ENCODE data around the gene CCDC187.
"Not testable (repeated sequence)": the region's sequence is repeated elsewhere in the genome, so short reads cannot be mapped to it uniquely, and the experiment has no call there.

Gene CCDC187

DNA sequence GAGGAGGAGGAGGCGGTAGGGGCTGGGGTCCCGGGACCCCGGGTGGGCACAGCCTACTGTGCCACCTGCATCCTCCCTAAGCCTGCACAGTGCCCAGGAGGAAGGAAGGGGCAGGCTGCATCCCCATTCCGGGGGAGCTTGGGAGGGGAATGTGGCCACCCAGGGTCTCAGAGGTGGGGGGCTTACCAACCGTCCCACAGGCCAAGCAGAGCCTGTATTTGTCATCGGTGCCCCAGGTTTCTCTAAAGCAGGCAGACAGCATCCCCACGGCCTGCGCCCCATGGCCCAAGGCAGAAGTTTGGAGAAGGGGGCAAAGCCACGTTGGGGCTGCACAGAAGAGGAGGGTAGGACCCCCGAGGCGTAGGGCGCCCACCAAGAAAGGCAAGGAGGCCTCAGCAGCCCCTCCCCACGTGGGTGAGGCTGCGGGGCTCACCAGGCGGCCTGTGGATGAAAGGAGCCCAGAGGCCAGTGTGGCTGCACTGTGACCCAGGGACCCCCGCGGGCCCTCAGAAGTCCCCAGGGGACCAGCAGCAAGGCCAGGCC is 22.9 kb upstream of the CCDC187 start:
- no peak for DNase-seq

DNA sequence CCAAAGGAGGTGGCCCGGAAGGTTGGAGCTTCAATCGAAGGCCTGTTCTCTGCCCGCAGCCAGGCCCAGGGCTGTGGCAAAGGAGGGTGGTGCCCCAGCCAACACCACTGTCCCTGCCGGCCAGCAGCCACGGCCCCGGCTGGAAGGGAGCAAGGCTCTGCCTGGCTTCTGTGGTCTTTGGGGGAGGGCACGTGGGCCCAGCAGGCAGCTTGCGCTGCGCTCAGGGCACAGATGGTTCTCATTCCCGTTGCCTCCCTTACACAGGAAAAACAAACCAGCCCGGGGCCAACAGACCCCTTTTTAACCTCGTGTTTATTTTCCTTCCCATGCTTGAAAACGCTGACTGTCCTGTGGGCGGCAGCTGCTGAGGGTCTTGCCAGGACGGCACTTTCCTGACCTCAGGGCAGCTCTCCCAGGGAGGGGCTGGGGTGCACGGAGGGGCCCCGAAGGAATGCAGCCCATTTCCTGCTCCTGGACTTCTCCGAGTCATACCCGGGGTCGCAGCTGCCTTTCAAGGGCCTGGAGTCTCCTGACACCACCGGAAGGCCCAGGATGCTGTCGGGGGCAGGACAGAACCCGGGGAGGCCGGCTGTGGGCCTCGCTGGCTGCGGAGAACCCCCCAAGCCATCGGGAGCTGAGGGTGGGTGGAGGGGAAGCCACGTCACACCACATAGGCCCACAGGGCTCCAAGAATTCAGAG is 22.3 kb upstream of the CCDC187 start:
- DNase-seq, result no peak

DNA sequence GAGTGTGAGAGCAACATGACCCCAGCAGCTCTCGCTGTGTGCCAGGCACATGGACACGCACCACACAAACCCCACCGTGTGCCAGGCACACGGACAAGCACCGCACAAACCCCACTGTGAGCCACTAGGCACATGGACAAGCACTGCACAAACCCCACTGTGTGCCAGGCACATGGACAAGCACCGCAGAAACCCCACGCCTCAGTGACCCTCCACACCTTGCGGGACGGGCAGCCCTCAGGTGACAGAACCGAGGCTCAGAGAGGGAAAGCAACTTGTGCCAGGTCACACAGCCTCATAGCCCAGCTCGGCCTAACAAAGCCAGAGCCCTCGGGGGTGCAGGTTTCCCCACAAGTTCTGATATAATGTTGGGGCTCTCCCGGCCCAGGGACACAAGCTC is 21.5 kb upstream of the CCDC187 start:
- DNase-seq, result no peak

DNA sequence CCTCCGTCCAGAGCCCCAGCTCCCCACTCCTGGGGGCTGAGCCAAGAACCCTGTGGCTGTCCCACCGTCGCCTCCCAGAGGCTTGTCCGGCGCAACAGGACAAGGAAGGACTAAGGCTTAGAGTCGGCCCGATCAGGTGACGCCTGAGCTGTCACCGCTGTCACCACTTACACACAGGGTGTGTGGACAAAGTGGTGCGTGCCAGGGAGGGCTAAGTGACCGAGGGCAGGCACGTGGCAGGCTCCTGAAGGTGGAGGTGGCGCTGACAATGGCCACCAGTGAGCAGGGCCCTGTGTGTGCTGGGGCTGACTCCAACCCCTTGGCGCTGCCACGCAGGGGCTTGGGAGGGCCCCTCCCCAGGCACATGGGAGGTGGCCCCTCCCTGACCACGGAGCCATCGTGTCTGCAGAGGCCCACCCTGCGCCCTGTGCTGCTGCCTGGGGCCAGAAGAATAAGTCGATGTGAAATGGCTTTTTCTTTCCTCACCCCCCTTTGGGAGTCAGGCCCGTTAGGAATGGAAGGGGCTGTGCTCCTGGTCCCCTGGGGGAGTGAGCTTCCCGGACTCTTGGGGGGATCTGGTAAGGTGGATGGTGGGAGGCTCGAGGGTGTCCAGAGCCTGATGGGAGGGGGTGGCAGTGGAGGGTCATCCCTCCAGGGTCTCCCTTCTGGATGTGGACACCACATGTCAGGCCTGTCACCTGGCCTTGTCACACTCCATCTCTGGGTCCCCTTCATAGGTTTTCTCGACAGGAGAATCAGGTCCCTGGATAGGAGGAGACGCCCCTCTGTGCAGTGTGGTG is 20.8 kb upstream of the CCDC187 start:
- peak; percentile 44 for DNase-seq

DNA sequence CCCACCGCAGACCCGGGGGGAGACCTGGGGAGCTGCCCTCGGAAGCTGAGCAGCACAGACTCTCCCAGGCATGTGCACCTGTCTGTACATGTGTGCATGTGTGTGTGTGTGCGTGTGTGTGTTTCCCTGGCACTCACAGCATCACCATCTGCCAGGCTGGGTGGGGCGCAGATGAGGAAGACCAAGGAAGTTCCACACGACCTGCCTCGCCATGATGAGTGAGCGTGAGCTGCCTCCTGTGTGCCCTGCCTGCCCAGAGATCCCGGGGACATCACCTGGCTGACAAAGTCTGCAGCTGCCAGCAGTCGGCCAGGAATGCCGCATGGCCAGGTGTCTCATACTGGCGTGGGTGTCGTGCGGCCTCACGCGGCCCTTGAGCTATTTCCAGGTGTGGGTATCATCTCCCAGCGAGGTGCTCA is 19.5 kb upstream of the CCDC187 start:
- no peak for DNase-seq

DNA sequence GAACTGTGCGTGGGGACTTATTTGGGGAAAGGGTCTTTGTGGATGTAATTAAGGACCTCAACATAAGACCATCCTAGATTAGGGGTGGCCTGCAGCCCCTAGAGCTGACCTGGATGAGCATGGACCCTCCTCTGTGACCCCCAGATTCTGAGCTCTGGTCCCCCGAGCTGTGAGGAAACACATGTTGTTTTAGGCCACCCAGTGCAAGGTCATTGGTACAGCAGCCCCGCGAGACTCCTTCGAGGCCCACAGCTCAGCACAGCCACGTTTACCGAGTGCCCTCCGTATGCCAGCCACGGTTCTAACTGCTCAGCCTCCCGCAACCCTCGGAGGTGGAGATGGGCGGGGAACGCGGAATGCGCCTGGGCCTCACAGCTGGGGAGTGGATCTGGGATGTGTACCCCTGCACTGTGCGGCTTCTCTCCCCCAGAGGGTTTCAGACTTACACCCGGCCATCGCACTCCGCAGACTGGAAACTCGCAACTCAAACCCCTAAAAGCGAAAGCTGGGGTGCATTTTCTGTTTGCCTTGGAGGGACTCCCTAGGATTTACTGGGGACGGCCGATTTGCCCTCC is 18.9 kb upstream of the CCDC187 start:
- no peak for DNase-seq

DNA sequence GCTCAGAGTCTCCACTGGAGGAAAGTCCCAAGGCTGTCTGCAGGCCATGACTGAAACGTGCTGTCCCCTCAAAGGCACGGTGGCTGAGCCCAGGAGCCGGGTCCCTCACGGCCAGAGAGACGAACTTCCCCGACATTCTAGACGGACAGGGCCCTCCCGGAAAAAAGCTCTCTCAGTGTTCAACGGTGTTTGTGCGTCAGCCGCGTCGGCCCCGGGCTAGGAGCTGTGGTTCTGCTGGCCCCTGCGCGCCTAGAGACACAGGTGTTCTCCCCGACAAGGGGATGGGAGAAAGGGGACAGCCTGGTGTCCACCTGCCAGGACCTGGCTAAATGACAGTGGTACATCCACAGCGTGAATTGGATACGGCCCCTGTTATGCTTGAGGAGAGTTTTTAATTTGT is 17.7 kb upstream of the CCDC187 start:
- DNase-seq, result no peak

DNA sequence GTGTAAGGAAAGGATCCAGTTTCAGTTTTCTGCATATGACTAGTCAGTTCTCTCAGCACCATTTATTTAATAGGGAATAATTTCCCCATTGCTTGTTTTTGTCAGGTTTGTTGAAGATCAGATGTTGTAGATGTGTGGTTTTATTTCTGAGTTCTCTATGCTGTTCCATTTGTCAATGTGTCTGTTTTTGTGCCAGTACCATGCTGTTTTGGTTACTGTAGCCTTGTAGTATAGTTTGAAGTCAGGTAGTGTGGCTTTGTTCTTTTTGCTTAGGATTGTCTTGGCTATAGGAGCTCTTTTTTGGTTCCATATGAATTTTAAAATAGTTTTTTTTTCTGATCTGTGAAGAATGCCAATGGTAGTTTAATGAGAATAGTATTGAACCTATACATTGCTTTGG is 17.1 kb upstream of the CCDC187 start:
- not testable (repeated sequence) for DNase-seq

DNA sequence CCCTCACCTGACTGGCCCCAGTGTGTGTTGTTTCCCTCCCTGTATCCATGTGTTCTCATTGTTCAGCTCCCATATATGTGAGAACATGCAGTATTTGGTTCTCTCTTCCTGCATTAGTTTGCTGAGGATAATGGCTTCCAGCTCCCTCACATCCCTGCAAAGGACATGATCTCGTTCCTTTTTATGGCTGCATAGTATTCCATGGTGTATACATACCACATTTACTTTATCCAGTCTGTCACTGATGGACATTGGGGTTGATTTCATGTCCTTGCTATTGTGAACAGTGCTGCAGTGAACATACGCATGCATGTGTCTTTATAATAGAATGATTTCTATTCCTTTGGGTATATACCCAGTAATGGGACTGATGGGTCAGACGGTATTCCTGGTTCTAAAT is 16.1 kb upstream of the CCDC187 start:
- not testable (repeated sequence) for DNase-seq

DNA sequence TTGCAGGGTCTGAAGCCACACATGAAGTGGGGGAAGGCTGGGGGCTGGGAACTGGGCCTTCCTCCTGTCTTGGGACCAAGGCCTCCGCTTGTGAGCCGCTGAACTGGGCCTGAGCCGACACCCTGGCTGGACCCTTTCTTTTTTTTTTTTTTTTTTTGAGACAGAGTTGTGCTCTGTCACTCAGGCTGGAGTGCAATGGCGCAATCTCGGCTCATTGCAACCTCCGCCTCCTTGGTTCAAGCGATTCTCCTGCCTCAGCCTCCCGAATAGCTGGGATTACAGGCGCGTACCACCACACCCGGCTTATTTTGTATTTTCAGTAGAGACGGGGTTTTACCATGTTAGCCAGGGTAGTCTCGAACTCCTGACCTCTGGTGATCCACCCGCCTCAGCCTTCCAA is 15.3 kb upstream of the CCDC187 start:
- not testable (repeated sequence) for DNase-seq

DNA sequence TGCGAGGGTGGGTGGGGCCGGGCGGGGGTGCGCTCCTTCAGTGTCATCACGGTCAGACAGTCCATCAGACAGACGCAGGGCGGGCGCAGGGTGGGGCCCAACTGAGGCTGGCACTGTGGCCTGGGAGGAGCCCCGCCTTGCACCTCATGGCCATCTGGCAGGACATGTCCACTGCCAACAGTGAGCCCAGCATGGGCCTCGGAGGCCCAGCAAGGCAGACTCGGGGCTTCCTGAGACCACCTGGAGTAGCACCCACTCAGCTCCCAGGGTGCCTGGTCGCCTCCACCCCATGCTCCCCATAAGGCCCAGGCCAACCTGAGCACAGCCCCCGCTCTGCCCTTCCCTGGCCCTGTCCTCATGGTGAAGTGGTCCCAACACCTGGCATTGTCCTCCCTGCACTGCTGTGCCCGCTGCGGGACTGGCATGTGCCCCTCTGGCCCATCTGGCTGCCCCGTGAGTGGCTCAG is 14.9 kb upstream of the CCDC187 start:
- no peak for DNase-seq

DNA sequence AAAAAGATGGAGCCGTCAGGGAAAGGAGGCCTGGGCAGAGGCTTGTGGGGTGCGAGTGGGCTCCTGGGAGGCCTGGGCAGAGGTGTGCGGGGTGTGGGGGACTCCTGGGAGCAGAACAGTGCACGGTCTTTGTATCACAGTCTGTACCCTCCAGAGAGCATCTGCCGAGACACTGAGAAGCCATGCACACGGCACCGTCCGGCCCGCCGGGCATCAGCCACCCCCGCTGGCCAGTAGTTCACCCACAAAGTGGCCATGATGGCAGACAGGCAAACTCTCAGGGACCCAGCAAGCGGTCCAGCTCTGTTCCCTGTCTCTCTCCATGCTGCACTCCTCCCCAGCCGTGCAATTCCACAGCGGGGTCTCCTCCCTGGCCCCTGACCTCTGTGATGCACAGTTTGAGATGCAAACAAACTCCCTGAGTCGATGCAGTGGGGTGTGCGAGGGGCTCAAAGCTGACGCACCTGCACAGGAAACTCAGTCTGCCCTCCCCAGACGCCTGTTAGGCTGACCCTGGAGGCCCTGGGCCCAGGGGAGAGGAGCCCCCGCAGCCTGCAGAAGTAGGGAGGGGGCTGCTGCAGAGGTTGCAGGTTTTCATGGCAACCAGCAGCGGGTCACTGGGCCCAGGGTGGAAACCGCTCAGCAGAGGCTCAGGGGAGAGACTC is 14.3 kb upstream of the CCDC187 start:
- no peak for DNase-seq

DNA sequence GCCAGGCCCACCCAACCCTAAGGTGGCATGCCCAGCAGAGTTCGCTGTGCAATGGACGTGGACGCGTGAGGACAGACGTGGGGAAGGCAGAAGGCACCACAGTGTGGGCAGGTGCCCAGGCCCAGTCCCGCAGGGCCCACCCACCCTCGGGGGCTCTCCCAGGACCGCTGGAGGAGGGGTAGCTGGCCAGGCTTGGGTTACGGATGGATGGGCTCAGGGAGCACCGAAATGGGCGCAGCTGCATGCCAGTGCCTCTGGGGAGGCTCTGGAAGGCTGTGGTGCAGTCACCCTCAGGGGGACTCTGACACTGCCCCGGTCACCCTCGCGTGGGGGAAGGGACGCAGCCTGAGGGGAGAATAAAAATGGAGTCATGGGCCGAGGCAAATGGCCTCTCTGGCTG is 13.8 kb upstream of the CCDC187 start:
- DNase-seq, result no peak

DNA sequence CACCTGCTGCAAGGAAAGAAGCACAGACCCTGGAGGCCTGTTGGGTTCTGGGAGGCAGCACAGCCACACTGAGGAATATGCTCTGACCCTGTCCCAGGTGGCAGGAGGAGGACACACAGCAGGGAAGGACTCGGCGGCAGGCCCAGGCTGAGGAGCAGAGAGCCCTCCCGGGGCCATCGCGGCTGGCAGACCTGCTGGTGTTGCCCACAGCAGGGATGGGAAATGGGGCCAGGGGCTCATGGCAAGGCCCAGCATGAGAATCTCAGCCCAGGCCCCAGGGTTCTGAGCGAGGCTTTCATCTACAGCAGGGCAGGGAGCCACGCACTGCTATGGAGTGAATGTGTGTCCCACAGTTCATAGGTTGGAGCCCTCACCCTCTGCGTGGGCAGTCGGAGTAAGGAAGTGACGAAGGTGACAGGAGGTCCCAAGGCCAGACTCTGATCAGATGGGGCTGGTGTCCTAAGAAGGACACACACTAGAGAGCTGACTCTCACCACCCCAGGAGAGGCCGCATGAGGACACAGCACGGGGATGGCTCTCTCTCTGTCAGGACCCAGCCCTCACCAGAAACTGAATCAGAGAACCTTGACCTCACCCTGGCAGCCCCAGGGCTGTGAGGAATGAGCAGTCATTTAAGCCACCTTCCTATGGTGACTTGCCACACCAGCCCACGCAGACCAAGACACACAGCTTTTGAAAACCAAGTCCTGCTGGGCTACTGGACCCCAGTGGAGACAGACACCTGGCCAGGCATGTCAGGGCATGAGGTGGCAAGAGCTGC is 13.2 kb upstream of the CCDC187 start:
- DNase-seq, result no peak

DNA sequence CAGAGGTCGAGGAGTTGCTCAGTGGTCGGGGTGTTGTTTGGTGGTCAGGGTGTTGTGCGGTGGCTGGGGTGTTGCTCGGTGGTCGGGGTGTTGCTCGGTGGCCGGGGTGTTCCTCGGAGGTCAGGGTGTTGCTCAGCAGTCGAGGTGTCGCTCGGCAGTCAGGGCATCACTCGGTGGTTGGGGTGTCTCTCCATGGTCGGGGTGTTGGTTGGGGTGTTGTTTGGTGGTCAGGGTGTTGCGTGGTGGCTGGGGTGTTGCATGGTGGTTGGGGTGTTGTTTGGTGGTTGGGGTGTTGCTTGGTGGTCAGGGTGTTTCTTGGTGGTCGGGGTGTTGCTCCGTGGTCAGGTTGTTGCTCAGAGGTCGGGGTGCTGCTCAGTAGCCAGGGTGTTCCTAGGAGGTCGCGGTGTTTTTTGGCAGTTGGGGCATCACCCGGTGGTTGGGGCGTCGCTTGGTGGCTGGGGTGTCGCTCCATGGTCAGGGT is 12.4 kb upstream of the CCDC187 start:
- DNase-seq, result no peak

DNA sequence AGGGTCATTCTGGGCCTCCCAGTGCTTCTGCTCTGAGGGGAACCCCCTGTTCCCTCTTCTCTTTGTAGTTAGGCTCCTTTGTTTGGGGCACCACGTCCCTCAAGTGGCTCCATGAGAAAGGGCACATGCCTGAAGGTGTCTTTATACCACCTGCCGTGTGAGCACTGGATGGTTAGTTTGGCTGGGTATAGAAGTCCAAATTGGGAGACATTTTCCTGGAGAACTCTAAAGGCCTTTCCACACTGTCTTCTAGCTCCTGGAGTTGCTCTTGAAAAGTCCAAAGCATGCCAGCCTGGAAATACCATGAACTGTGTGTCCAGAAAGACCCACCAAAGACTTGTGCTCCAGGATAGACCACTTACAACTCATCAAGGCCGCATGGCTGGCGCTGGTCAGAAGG is 11.1 kb upstream of the CCDC187 start:
- no peak for DNase-seq

DNA sequence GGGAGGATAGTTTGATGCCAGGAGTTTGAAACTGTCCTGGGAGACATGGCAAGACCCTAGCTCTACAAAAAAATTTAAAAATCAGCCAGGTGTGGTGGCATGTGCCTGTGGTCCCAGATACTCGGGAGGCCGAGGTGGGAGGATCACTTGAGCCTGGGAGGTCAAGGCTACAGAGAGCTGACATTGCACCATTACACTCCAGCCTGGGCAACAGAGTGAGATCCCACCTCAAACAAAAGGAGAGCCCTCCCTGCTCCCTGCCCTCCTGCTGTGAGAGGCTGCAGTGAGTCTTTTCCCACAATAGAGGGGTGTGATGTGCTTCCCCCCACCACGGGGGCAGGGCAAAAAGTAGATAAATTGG is 10.1 kb upstream of the CCDC187 start:
- DNase-seq, result no peak

DNA sequence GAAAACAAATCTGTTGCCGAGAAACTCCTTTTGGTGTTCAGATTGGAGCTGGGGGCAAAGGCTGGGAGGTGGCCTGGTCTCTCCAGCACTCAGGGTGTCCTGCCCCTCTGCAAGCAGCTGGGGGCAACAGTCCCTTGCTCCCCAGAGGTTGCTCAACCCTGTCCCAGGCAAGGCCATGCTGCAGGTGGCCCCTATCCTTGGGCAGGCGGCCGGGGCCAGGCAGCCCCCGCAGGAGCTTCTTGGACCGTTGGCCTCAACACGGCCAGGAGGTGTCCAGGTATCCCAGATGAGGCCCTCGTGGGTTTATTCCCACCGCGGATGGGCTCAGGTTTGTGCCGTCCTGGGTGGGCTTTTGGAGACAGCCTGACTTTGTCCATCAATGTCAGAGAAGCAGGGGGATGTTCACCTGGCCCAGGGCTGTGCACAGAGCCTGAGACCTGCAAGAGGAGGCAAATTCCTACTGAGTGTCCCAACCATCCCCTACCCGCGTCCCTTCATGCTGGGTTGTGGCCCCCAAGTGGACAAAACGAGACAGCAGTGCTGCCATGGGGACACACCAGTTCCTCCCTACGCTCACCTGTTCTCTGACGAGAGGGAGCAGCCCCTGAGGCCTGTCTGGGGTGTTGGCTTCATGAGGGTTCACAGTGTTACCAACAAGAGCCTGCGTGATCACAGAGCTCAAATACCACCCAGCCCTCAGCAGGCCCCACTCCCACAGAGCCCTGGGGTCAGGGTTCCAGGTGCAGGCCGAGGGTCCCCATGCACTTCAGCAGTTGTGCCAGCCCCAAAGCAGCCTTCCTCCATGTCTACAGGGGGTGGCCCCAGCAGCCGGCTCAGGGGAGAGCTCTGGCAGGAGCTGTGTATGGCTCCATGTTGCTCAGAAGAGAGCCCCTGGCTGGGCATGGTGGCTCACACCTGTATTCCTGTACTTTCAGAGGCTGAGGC is 9.5 kb upstream of the CCDC187 start:
- no peak for DNase-seq

DNA sequence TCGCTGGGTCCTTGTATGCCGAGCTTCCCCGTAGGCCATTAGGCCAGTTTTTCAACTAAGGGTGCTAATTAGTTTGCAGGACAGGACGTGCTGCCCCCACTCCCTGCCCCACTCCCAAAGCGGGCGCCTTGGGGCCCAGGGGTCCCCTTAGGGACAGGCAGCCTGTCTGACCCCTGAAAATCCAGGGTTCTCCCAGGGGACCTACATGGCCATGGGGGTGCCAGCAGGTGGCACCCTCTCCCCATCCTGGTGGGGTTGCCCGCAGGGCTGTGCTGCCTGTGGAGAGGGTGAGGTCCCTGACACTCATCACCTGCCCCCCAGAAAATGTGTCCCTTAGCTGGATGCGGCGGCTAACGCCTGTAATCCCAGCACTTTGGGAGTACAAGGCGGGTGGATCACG is 8.5 kb upstream of the CCDC187 start:
- no peak for DNase-seq

DNA sequence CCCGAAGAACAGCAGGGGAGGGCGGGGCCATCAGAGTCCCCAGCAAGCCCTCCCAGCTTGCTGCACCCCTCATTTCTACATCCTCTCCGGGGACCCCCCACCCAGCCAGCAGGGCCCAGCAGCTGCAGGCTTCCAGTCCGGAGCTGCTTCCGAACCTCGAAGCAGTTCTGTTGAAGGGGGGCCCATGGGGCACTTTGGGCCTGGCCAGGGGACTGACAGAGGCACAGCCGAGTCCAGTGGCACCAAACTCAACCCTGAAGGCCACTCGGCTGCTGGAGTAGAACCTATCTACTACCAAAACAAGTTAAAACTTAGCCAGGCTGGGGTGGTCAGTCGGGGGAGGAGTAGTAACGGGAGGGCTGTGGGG is 8.1 kb upstream of the CCDC187 start:
- DNase-seq, result no peak
